Iris pigment epithelial cell (primary cell): ENCODE measurements around the gene STIL.
"Not testable (repeated sequence)": the region's sequence is repeated elsewhere in the genome, so short reads cannot be mapped to it uniquely, and the experiment has no call there.

Experiments used
- DNase-seq: peaks from one replicate; pipeline ENCODE4 v3.0.0-alpha.2; 2011; ENCODE audit warnings: low read depth

The STIL gene

GRCh38 chr1:47219590-47220220, 94.2 kb downstream of the STIL start:
- no peak for DNase-seq

DNA sequence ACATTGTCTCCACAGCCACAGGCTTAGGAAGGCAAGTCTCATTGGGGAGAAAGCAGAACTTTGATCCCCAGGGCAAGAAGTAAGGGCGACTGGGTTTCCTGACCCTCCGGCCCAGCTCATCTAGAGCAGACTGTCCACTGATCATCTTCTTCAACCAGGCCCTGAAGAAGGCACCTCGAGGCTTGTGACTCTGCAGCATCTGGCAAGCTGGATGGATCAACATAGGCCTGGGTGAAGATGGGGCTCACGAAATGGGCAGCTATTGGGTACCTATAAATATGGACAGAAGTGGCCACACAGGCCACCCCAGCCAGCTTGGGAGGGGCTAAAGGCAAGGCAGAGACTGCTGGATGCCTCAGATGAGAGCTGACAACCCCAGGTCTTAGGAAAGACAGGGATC, 94.9 kb downstream of the STIL start:
- DNase-seq, result no peak

- no peak for DNase-seq
These were observed 97.5 kb downstream of the STIL start for GRCh38 chr1:47216278-47217059.

DNA sequence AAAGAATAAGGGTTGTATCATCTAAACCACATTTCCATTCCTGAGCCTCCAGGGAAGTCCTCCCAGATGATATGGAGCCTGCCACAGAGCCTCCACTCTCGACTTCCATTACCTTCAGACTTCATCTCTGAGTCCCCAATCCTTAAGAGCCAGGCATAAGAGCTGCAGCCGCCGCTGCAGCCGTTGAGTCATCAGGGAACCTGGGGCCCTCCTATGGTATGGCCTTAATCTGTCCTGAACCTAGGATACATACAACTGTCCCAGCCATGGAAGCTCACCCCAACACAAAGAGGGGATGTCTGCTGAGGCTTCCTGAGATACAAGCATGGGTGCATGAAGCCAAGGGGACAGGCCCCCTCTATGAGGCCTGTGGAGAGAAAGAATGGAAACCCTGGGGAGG, 98.2 kb downstream of the STIL start:
- DNase-seq, result no peak

- DNase-seq, result no peak
These were observed 99.4 kb downstream of the STIL start for GRCh38 chr1:47214549-47214948.

DNA sequence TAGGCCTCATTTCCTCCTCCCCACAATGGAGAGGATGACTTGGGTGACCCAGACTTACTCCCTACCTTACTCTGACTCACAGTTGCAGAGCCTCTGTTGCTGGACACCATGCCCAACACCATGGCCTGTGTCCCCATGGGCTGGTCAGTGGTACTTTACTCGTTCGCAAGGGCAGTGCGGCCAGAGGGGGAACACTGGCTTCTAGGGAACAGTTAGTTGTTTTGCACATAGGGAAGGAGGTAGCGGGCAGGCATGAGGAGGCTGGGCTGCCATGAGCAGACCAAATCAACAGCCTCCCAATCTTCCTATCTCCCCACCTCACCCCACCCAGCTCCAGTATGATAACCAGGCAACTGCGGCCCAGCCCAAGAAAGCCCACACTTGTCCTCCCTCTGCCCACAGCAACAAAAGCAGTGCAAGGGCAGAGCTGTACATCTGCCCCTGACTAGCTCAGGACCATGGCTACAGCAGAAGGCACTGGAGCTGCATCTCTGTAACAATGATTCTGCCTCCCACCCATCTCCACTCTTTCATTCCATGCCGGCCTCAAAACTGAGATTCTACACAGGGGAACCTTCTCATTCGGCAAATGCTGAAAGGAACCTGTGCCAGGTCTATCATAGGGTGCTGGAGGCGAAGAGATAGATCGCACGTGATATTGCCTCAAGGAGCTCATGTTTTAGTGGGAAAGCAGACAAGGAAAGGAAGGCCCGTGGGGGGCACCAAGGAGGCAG, 100.5 kb downstream of the STIL start:
- no peak for DNase-seq

- no peak for DNase-seq
These were observed 101.2 kb downstream of the STIL start for GRCh38 chr1:47212636-47213229.

DNA sequence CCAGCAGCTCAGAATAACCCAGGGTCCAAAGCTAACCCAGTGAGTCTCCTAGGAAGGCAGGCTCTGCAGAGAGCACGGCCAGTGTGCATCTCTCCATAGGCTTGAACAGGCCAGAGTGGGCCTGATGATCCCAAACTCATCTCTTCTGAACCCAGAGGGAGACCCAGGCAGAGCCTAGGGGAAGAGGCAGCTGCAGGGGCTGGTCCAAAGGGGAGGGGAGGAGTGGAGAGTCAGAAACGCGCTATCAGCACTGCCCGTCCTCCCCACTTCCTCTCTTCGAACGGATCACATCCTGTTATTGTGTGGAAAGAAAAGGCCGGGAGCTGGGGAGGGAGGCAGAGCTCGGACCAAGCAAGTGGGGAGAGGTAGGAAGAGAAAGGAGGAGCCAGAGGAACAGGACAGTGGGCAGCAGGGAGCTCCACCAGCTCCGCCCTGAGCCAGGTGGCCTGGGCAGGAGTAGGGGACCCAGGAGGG, 102.1 kb downstream of the STIL start:
- no peak for DNase-seq

GRCh38 chr1:47210666-47211065, 103.3 kb downstream of the STIL start:
- DNase-seq, result no peak

GRCh38 chr1:47209725-47210325, 104.1 kb downstream of the STIL start:
- DNase-seq, result no peak

DNA sequence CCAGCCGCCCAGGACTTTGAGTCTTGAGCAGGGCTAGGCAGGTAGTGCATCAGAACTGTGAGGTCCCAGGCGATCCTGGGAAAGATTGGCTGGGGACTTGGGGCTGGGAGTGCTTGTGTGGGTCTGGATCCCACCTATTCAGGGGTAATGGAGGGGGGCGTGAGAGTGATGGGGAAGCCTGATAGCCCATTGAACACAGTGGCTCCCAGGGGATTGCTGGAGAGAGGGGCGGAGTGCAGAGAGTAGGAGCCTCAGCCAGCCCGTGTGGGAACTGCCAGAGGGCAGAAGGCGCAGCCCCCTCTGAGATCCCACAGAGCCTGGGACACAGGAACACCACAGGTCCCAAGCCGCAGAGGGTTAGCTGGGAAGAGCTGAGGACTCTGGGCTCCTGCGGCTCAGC, 104.9 kb downstream of the STIL start:
- DNase-seq, result no peak

DNA sequence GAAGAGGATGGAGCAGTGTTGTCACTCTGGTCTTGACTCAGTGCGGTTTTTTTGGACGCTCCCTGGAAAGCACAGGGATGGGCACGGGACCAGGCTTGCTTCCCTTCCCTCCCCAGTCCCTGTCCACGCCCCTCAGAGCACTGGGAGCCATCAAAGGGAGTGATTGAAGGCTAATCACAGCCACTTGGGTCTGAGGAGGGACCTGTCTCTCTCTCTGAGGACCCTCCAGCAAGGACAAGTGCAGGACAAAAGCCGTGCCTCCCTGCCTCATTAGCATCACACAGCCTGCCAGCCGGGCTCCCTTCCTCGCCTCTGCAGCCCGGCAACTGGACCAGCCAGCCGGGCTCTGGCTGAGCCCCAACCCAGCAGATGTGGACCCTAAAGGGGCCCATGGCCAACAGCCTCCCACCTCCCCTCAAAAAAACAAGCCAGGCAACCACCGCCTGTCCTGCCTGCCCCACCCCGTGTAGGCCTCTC, 105.5 kb downstream of the STIL start:
- no peak for DNase-seq

GRCh38 chr1:47207803-47208373, 106.1 kb downstream of the STIL start:
- DNase-seq, result no peak

GRCh38 chr1:47205918-47206317, 108.0 kb downstream of the STIL start:
- no peak for DNase-seq

GRCh38 chr1:47203504-47203903, 110.4 kb downstream of the STIL start:
- DNase-seq, result not testable (repeated sequence)

DNA sequence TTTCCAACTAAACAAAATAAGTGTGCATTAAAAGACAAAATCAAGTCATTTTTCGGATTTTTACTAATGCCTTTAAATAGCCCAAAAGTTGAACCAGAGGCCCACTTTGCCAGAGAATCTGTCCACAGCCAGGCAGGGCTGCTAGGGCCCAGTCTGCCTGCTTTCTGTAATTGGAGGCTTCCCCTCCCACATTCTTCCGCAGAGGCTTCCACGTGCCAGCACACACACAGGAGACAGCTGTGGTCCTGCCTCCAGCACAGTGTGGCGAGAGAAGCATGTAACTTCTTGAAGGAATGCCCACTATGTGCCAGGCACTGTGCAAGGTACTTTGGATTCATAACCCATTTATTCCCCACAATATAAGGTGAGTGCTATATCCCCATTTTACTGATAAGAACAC, 112.8 kb downstream of the STIL start:
- DNase-seq, result peak; percentile 35
